ENCODE data around the gene LOC101059915.

LOC101059915 gene

GRCh38 chrX:71619193-71619592 lies 48.2 kb upstream of the LOC101059915 start:
- no peak for ATAC-seq
- no peak for DNase-seq (ENCODE audit: low read depth, low spot score)
- H3K4me3 ChIP-seq (replicated peaks in 1 of 2; ENCODE audit: low read depth in 1 of 2, low read length in 2 of 2): no peak overlapping the region
- ChIA-PET CTCF (no interaction called here), POLR2A (no interaction called here), RAD21 (ENCODE audit: low non-redundant PET in 1 of 2, low total read pairs in 2 of 2, uncharacterized antibody in 2 of 2, unreplicated experiment in 2 of 2) (no interaction called here)
- intact Hi-C loops (cut with micrococcal nuclease): no loop called here
- BruUV-seq (replicated peaks): no TSS peak
- no peak overlapping the region for H3K27ac ChIP-seq (ENCODE audit: low read depth, low read length)
- H3K9me3 ChIP-seq (ENCODE audit: control insufficient read depth in 1 of 2, insufficient read depth in 1 of 2, low read depth in 1 of 2, low read length in 2 of 2): no peaks in the 10 kb centered on the region
- H3K27me3 ChIP-seq (ENCODE audit: insufficient read depth, low read length): no peaks in the 10 kb centered on the region
- no peak overlapping the region for H3K4me2 ChIP-seq (ENCODE audit: low read length)
- H3K36me3 ChIP-seq (ENCODE audit: control insufficient read depth in 1 of 2, insufficient read depth in 2 of 2, low read length in 2 of 2): no peaks in the 10 kb centered on the region
- H3K9ac ChIP-seq (ENCODE audit: low read length): no peak overlapping the region
- TF ChIP-seq MAX (IDR thresholded peaks at IDR 0.05) (no peak), TCF7L2 (IDR thresholded peaks at IDR 0.05; ENCODE audit: borderline replicate concordance, extremely low read depth, insufficient read depth, insufficient read length) (no peak), CEBPB (IDR thresholded peaks at IDR 0.05; ENCODE audit: low read depth) (no peak), JUND (IDR thresholded peaks at IDR 0.05) (no peak), EZH2phosphoT487 (IDR thresholded peaks at IDR 0.05; ENCODE audit: borderline replicate concordance) (no peak), ZNF274 (IDR thresholded peaks at IDR 0.05; ENCODE audit: low read depth, low read length) (no peak), EZH2 (IDR thresholded peaks at IDR 0.05) (no peak), POLR2AphosphoS5 (IDR thresholded peaks at IDR 0.05; ENCODE audit: low read depth, low read length) (no peak), ZBTB33 (IDR thresholded peaks at IDR 0.05; ENCODE audit: extremely low read depth, insufficient replicate concordance, low read length) (no peak), YY1 (IDR thresholded peaks at IDR 0.05; ENCODE audit: extremely low read depth, insufficient replicate concordance, low read depth, low read length) (no peak), EGR1 (IDR thresholded peaks at IDR 0.05; ENCODE audit: low read depth) (no peak), FOSL1 (IDR thresholded peaks at IDR 0.05; ENCODE audit: low read depth) (no peak)
- H2AFZ ChIP-seq (ENCODE audit: low read depth, low read length, poor library complexity, severe bottlenecking): no peak overlapping the region
- H3K9me2 ChIP-seq (ENCODE audit: insufficient read depth): no peaks in the 10 kb centered on the region
- H3K4me1 ChIP-seq (ENCODE audit: control insufficient read depth in 1 of 2, insufficient read depth in 2 of 2, low read length in 2 of 2): peaks cover 9 to 19% of the 10 kb centered on the region in 2 experiments
- no peaks in the 10 kb centered on the region for H3K79me2 ChIP-seq (ENCODE audit: insufficient read depth, low read length)
- no peaks in the 10 kb centered on the region for H4K20me1 ChIP-seq (ENCODE audit: insufficient read depth)

Data from HCT116 (cell line).